ENCODE results near the gene CPEB3.

- TF ChIP-seq, protein P1, sequence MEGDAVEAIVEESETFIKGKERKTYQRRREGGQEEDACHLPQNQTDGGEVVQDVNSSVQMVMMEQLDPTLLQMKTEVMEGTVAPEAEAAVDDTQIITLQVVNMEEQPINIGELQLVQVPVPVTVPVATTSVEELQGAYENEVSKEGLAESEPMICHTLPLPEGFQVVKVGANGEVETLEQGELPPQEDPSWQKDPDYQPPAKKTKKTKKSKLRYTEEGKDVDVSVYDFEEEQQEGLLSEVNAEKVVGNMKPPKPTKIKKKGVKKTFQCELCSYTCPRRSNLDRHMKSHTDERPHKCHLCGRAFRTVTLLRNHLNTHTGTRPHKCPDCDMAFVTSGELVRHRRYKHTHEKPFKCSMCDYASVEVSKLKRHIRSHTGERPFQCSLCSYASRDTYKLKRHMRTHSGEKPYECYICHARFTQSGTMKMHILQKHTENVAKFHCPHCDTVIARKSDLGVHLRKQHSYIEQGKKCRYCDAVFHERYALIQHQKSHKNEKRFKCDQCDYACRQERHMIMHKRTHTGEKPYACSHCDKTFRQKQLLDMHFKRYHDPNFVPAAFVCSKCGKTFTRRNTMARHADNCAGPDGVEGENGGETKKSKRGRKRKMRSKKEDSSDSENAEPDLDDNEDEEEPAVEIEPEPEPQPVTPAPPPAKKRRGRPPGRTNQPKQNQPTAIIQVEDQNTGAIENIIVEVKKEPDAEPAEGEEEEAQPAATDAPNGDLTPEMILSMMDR (IDR thresholded peaks at IDR 0.05; ENCODE audit: low read length), result no peak
- no peak for TF ChIP-seq EZH2 (IDR thresholded peaks at IDR 0.05; ENCODE audit: borderline replicate concordance, low read length)
Observed at GRCh38 chr10:92202536-92202935, 88.3 kb downstream of the CPEB3 start.
